Dorsolateral prefrontal cortex (tissue), 118 donors: ENCODE data around the gene ABCA9. TPM values are rescaled to one million over a fixed set of nuclear protein-coding genes. Genes with fewer than 3 reads are reported as not detected.

Source experiments
- microRNA-seq, 43 experiments: library from miRNA; unstranded; fragments of <30 nt; microRNA quantifications; one replicate each; pipeline ENCODE4 v1.2.0, GENCODE V29; 2022
- total RNA-seq, 120 experiments: library from RNA; stranded (reverse); gene quantifications; one replicate each; pipeline versions ENCODE4 v1.2.3 to v1.2.4, GENCODE V29; 2022

The ABCA9 gene
- total RNA-seq, 120 experiments from 2014 or later: 6.9 to 33.3 (median 16.5) TPM

Small RNAs within 50 kb of the gene (microRNA-seq; reads per million reads assigned to microRNA genes)
- 0 reads per million in 43 experiments for gene MIR4524A
- 0 reads per million in 43 experiments for gene MIR4524B

Other genes with a start within 250 kb of the ABCA9 start
- 100 to 1,000 TPM in 39 of 120 experiments, 10 to 100 TPM in 81; 12.2 to 285 (median 71.5) TPM for gene ABCA8, start 105.5 kb downstream of the ABCA9 start, total RNA-seq
- 10 to 100 TPM; 12.9 to 94.7 (median 28.1) TPM for gene ABCA6, start 81.0 kb upstream of the ABCA9 start, total RNA-seq
- 10 to 100 TPM in 119 of 120 experiments, 1 to 10 TPM in 1; 8.5 to 34.5 (median 20.4) TPM for gene ABCA10, start 167.9 kb upstream of the ABCA9 start, total RNA-seq